KMS-11 (cell line): ENCODE results near the gene HSPBAP1.

ENCODE experiments used
- H2AFZ ChIP-seq: fragments of 200-600 bp; sonication (generic); 2 replicates; pipeline ENCODE4 v1.6.1; 2016; ENCODE audit warnings: antibody characterized with exemption, mixed run types, low read depth
- H3K27ac ChIP-seq: fragments of 200-600 bp; sonication (generic); 2 replicates; pipeline ENCODE4 v1.6.1; 2016; ENCODE audit warnings: mild to moderate bottlenecking, mixed run types
- H3K27me3 ChIP-seq: fragments of 200-600 bp; sonication (generic); 2 replicates; pipeline ENCODE4 v1.6.1; 2017; ENCODE audit warnings: mild to moderate bottlenecking, low read depth, mixed run types, moderate library complexity; ENCODE audit not compliant: insufficient read depth
- H3K36me3 ChIP-seq: fragments of 200-600 bp; sonication (generic); 2 replicates; pipeline ENCODE4 v1.6.1; 2017; ENCODE audit warnings: mild to moderate bottlenecking, mixed run types; ENCODE audit not compliant: insufficient read depth
- H3K4me1 ChIP-seq: fragments of 200-600 bp; sonication (generic); 2 replicates; pipeline ENCODE4 v1.6.1; 2016; ENCODE audit warnings: mild to moderate bottlenecking, low read depth, mixed run types; ENCODE audit not compliant: poor library complexity, severe bottlenecking
- H3K4me2 ChIP-seq: fragments of 200-600 bp; sonication (generic); 2 replicates; pipeline ENCODE4 v1.7.0; 2016; ENCODE audit warnings: mild to moderate bottlenecking, mixed run types
- H3K4me3 ChIP-seq: fragments of 200-600 bp; sonication (generic); IDR thresholded peaks from 2 replicates; pipeline ENCODE4 v1.6.1; 2017; ENCODE audit warnings: low read depth, low read length, mixed read lengths; ENCODE audit not compliant: insufficient read depth
- H3K79me2 ChIP-seq: fragments of 200-600 bp; sonication (generic); 2 replicates; pipeline ENCODE4 v1.6.1; 2016; ENCODE audit warnings: low read depth, mixed run types; ENCODE audit not compliant: insufficient read depth
- H3K9ac ChIP-seq: fragments of 200-600 bp; sonication (generic); 2 replicates; pipeline ENCODE4 v1.6.1; 2016; ENCODE audit warnings: mild to moderate bottlenecking, mixed run types
- H4K20me1 ChIP-seq: fragments of 200-600 bp; sonication (generic); 2 replicates; pipeline ENCODE4 v1.6.1; 2016; ENCODE audit warnings: mild to moderate bottlenecking, mixed run types; ENCODE audit not compliant: insufficient read depth
- TF ChIP-seq, protein P1 (sequence below): fragments of 200-600 bp; sonication (generic); conservative IDR thresholded peaks from 2 replicates; pipeline ENCODE4 v1.6.1; 2017; ENCODE audit warnings: low read depth, mild to moderate bottlenecking, antibody characterized with exemption, low read length, moderate library complexity, mixed read lengths

Gene HSPBAP1

GRCh38 chr3:122825460-122825859, 31.8 kb upstream of the HSPBAP1 start:
- no peak overlapping the region for H3K27ac ChIP-seq
- H3K4me3 ChIP-seq = no peak overlapping the region
- no peak overlapping the region for H3K4me2 ChIP-seq
- H3K79me2 ChIP-seq = no peaks in the 10 kb centered on the region
- no peaks in the 10 kb centered on the region for H3K27me3 ChIP-seq
- TF ChIP-seq, protein P1, sequence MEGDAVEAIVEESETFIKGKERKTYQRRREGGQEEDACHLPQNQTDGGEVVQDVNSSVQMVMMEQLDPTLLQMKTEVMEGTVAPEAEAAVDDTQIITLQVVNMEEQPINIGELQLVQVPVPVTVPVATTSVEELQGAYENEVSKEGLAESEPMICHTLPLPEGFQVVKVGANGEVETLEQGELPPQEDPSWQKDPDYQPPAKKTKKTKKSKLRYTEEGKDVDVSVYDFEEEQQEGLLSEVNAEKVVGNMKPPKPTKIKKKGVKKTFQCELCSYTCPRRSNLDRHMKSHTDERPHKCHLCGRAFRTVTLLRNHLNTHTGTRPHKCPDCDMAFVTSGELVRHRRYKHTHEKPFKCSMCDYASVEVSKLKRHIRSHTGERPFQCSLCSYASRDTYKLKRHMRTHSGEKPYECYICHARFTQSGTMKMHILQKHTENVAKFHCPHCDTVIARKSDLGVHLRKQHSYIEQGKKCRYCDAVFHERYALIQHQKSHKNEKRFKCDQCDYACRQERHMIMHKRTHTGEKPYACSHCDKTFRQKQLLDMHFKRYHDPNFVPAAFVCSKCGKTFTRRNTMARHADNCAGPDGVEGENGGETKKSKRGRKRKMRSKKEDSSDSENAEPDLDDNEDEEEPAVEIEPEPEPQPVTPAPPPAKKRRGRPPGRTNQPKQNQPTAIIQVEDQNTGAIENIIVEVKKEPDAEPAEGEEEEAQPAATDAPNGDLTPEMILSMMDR = no peak
- H2AFZ ChIP-seq = no peak overlapping the region
- H3K4me1 ChIP-seq = no peaks in the 10 kb centered on the region
- no peaks in the 10 kb centered on the region for H4K20me1 ChIP-seq
- H3K9ac ChIP-seq = no peak overlapping the region
- H3K36me3 ChIP-seq = no peaks in the 10 kb centered on the region

GRCh38 chr3:122824465-122825381, 31.1 kb upstream of the HSPBAP1 start:
- H3K4me1 ChIP-seq = no peaks in the 10 kb centered on the region
- no peaks in the 10 kb centered on the region for H3K27me3 ChIP-seq
- no peak overlapping the region for H3K27ac ChIP-seq
- no peak overlapping the region for H3K4me3 ChIP-seq
- H3K9ac ChIP-seq = no peak overlapping the region
- H3K4me2 ChIP-seq = no peak overlapping the region
- H2AFZ ChIP-seq = no peak overlapping the region
- TF ChIP-seq, protein P1 = no peak
- H4K20me1 ChIP-seq = no peaks in the 10 kb centered on the region
- H3K79me2 ChIP-seq = no peaks in the 10 kb centered on the region
- H3K36me3 ChIP-seq = no peaks in the 10 kb centered on the region

DNA sequence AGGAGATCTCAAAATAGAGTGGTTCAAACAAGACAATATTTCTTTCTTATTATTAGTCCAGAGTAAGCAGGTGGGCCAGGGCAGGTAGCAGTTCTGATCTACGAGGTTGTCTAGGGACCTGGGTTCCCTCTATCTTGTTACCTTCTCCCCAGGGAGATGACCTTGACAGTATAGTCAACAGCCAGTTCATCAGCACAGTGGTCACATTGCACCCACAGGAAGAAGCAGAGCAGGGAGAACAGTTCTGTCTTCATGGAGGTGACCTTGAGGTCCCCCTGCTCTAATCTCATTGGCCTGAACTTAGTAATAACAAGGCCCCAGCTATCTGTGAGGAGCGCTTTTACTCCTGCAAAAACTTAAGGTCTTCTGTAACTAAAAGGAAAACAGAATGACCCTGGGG, 23.0 kb upstream of the HSPBAP1 start:
- Histone ChIP-seq H3K79me2 (no peaks in the 10 kb centered on the region), H3K4me3 (no peak overlapping the region), H3K27me3 (no peaks in the 10 kb centered on the region), H3K4me2 (no peak overlapping the region), H3K9ac (no peak overlapping the region), H2AFZ (no peak overlapping the region), H3K36me3 (no peaks in the 10 kb centered on the region), H3K27ac (no peak overlapping the region), H3K4me1 (no peaks in the 10 kb centered on the region), H4K20me1 (no peaks in the 10 kb centered on the region)
- TF ChIP-seq, protein P1 = no peak

DNA sequence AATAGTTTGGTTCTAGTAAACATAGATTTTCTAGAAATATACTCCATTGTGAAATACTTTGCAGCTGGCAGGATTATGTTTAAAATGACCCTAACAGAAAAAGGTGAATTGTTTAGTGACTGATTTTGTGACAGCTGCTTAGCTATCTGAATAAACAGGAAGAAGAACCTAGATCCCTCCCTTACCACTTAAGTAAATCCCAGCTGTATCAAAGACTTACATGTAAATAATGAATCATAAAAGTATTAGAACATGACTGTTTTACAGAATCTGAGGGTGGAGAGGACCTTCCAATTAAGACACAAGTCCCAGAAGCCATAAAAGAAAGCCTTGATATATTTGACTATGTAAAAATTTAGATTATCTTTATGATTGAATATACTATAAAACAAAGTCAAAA, 17.1 kb upstream of the HSPBAP1 start:
- TF ChIP-seq, protein P1 = no peak
- H3K36me3 ChIP-seq = no peaks in the 10 kb centered on the region
- H3K4me1 ChIP-seq = no peaks in the 10 kb centered on the region
- H3K79me2 ChIP-seq = no peaks in the 10 kb centered on the region
- H3K27me3 ChIP-seq = no peaks in the 10 kb centered on the region
- H3K9ac ChIP-seq = no peak overlapping the region
- H3K4me2 ChIP-seq = no peak overlapping the region
- H4K20me1 ChIP-seq = no peaks in the 10 kb centered on the region
- no peak overlapping the region for H3K27ac ChIP-seq
- H3K4me3 ChIP-seq = no peak overlapping the region
- no peak overlapping the region for H2AFZ ChIP-seq
